CD4-positive, alpha-beta T cell treated with Interferon alpha-2 for 1 hour (primary cell): ENCODE results near the gene MAPKBP1.

Experiments used
- DNase-seq, 2 donors: peaks; one replicate each; pipeline ENCODE4 v3.0.0-alpha.2; 2020 to 2022

MAPKBP1 gene

DNA sequence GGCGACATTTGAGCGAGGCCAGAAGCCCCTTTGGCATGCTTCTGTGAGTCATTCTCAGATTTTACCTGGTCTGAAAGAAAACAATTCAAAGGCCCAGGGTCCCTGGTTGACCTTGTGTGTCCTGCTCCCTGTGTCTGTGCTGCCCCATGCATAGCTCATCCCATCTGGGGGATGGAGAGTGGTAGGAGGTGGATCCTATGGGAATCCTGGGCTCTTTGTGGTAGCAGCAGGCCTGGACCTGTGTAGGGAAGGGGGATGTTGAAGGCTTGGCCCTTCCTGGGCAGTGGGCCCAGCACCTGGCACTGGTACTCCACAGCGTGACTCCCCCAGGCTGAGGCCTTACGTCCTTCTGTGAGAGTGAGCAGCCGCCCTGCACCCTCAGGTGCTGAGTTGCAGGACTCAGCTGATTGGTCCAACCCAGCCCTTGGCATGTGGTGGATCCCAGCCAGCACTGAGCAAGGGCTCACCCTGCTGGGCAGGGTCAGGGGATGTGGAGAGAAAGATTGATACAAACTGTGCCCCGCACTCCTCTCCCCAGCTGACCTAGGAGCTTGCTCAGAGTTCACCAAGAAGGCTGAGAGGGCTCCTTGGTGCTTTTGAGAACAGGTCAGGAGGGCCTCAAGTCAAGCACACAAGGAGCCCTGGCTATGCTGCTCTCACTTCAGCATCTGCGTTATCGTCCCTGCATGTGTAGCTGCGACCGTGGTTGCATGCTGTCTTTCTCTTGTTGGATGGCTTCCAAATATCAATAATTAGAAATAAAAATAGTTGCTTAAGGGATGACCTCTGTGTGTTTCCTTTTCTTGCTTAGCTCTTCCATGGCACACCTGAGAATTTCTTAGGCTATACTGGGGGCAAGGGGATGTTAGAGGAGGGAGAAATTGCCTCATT lies 32.3 kb downstream of the MAPKBP1 start:
- DNase-seq: no peak

DNA sequence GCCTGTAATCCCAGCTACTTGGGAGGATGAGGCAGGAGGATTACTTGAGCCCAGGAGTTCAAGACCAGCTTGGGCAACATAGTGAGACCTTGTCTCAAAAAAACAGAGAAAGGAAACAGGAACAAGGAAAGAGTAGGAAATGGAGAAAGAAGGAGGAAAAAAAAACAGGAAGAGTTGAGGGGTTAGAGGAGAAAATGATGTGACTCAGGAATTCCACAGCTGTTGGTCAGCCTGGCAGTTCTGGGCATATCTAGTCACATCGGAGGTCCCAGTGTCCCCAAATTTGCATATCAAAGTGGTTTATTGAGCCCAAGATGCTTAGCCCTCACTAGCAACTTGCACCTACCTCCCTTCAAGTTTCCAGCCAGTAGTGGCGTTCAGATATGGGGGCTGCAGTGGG lies 34.8 kb downstream of the MAPKBP1 start:
- no peak for DNase-seq

DNA sequence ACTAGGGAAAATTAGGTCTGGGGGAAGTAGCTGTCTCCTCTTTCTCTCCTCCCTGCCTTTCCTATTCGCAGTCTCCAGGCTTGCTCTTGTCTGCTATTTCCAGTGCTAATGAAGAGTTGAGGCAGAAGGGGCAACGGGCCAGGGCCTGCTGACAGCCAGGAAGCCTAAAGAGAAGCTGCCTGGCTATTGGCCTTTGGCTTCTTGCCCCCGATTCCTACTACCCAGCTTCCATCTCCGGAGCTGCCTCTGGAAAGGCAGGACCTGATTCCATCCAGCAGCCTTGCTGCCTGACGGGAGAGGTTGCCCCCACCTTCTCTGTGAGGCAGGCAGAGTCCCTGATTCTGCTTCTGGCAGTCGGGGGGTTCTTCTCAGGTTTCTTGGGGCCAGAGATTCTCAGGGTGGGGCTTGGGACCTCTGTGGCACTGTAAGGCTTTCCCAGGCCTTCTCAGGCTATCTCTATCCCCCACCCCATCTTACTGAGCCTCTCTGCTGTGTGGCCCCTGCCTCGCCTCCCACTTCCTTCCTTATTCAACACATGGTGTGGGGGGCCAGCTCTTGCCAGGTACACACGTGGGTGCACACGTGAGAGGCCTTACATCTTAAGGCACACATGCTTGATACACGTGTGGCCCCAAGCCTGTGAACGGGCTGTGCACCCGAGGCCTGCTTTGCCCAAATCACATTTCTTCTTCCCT lies 35.4 kb downstream of the MAPKBP1 start:
- no peak for DNase-seq

DNA sequence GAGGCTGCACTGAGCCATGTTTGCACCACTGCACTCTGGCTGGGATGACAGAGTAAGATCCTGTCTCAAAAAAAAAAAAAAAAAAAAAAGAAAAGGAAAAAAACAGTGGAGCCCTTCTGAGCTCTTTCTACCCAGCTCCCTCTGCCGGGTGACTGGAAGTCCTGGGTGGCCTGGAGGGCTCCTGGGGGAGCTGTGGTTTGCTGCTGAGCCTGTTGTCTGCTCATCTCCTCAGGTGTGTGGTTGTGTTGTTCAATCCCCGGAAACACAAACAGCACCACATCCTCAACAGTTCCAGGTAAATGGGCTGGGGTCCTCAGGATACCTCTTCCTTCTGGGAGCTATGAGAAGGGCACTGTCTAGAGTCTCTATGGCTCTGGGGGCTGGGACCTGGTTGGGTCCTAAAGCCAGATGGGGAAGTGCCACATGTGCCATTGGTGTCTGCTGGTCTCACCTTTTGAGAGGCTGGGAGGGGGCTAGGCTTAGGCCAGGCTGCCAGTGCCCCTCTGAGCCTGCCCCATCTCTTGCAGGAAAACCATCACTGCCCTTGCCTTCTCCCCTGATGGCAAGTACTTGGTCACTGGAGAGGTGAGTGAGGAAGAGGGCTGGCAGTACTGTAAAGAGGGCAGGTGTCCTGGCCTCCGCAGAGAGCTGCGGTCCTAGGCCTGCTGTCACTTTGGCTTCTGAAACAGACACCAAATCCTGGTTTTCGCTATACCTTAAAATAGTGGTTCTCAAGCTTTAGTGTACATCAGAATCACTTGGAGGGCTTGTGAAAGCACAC lies 36.6 kb downstream of the MAPKBP1 start:
- no peak for DNase-seq

DNA sequence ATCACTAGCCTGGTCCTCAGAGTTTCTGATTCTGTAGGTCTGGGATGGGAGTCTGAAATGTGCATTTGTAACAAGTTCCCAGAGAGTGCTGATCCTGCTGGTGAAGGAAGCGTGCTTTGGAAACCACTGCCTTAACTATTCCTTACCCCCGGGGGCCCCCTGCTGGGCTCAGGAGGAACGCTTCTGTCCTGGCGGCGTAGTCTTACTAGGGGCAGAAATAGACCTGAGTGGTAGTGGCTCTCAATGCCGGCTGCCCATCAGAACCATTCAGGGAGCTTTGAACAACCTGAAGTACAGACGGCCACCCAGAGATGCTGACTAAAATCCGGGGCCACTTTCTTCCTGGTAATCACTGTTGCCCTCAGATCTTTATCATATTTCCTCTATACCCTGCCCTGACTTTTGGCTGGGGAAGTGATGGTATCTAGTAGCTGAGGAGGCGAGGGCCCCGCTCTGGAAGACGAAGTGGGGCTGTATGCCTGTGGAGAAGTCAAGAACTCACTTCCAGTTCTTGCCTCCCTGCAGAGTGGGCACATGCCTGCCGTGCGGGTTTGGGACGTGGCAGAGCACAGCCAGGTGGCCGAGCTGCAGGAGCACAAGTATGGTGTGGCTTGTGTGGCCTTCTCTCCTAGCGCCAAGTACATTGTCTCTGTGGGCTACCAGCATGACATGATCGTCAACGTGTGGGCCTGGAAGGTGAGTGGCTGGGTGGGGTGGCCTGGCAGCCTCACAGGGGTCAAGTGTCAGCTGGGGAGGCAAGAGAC lies 37.3 kb downstream of the MAPKBP1 start:
- DNase-seq: peak; percentile 74 to 80

DNA sequence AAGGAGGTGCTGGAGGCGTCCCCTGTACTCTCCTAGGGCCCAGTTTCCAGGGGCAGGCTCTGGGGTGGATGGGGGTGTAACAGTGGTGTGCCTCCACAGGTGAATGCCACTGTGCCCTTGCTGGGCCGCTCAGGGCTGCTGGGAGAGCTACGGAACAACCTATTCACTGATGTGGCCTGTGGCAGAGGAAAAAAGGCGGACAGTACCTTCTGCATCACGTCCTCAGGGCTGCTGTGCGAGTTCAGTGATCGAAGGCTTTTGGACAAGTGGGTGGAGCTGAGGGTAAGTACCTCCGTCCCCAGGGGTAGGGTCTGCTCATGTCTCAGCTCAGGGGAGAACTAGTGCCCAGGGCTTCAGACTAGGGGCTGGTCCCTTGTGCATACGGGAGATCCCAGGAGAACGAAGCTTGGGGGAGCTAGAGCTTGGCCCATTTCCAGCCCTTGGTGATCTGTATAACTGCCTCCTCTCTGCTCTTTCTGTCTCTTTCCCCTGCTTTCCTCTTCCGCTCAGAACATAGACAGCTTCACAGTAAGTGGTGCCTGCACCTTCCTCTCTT lies 38.6 kb downstream of the MAPKBP1 start:
- no peak for DNase-seq

DNA sequence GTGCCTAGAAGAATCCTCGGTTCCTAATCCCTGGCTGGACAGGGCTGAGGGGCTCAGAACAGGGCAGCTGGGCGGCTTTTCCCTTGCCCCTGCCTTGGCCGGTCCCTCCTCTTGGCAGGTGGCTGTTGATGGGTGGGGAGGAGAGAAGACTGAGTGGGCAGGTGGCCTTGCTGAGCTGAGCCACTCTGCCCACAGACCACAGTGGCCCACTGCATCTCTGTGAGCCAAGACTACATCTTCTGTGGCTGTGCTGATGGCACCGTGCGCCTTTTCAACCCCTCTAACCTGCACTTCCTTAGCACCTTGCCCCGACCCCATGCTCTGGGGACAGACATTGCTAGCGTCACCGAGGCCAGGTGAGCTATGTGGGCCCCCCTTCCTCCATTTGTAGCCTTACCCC lies 39.1 kb downstream of the MAPKBP1 start:
- no peak for DNase-seq

DNA sequence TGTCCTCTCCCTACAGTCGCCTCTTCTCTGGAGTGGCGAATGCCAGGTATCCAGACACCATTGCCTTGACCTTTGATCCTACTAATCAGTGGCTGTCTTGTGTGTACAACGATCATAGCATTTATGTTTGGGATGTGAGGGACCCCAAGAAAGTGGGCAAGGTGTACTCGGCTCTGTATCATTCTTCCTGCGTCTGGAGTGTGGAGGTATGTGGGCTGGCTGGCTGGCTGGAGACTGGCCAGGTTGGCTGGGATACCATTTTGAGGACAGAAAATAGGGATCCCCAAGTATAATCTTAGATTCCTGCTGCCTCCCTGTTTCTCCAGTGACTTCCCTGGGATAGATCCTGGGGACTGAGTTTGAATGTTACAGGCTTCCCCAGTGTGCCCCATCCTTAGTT lies 40.2 kb downstream of the MAPKBP1 start:
- DNase-seq: no peak

DNA sequence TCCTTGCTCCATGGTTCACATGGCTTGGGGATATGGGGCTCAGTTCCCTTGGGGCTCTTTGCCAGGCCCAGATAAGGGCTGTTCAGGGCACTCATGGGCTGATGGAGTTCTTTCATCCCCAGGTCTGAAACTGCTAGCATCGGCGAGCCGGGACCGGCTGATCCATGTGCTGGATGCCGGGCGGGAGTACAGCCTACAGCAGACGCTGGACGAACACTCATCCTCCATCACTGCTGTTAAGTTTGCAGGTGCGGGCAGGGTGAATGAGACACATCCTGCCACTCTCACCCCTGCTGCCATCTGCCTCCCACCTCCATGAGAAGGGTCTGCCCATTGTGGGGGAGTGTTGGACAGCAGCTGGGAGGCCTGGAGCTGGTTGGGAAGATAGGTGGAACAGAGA lies 42.5 kb downstream of the MAPKBP1 start:
- DNase-seq: no peak

DNA sequence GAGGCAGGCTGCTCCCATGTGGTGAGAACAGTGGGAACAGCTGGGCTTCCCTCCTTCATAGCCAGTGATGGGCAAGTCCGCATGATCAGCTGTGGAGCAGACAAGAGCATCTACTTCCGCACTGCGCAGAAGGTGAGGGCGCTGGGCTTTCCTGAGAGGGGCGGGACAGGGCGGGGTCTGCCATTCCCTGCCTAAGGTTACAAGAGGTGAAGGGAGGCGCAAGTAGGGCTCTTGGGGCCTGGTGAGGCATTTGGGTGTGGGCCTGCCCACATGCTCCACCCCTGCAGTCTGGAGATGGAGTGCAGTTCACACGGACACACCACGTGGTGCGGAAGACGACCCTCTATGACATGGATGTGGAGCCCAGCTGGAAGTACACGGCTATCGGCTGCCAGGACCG lies 43.0 kb downstream of the MAPKBP1 start:
- DNase-seq: no peak

DNA sequence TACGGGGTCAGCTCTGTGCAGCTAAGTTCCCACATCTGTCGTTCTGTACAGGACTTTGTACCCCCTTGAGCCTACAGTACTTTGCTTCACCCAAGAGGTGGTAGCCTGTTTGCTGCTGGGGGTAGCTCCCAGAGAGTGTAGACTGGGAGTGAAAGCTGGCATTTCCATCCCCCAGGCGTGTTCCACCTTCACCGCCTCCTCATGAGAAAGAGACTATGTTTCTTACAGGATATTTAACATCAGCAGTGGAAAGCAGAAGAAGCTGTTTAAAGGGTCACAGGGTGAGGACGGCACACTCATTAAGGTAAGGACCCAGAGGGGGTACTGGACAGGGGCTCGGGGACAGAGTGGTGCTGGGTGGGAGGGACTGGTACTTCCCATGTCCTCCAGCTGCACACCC lies 43.5 kb downstream of the MAPKBP1 start:
- DNase-seq: no peak

DNA sequence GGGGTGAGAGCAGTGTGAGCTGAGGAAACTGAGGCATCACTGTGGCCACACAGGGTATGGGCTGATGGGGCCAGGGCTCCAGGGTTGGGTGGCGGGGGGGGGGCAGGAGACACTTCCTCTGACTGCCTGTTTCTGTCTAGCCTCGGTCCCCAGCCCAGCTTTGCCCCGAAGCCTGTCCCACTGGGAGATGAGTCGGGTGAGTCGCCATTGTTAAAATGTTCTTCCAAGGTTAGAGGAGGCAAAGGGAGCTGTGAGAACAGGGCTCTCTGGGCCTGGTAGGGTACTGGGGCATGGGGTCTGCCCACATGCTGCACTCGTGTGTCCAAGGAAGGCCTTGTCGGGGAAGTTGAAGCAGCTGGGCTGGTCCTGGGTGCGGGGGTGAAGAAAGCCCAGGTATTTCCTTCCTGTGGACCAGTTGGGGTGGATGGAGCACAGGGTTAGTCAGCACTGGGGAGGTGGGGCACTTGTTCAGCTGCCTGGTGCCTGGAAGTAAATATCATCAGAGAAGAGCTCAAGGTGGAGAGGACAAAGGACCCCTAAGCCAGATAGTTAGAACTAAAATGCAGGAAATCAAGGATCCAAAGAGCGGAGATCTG lies 45.3 kb downstream of the MAPKBP1 start:
- DNase-seq: no peak

DNA sequence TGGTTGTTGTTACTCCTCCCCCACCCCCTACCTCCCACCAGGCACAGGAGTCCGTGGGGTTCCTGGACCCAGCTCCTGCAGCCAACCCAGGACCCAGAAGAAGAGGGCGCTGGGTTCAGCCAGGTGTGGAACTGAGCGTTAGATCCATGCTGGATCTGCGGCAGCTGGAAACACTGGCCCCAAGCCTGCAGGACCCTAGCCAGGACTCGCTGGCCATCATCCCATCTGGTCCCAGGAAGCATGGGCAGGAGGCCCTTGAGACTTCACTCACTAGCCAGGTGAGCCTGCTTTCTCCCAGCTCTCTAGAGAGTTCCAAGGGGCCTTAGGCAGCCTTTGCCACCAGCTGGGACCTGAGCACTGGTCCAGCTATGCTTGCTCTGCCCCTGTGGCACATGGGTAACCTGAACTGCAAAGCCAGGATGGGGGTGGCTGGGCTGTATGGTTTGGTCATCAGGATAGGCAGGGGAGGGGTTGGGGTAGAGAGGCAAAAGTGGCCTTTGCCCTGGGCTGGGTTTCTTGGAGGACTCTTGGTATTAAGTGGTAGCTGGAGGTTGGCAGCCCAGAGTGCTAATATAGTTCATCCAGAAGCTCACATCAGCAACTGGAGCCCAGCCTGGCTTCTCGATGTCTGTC lies 46.6 kb downstream of the MAPKBP1 start:
- DNase-seq: no peak

DNA sequence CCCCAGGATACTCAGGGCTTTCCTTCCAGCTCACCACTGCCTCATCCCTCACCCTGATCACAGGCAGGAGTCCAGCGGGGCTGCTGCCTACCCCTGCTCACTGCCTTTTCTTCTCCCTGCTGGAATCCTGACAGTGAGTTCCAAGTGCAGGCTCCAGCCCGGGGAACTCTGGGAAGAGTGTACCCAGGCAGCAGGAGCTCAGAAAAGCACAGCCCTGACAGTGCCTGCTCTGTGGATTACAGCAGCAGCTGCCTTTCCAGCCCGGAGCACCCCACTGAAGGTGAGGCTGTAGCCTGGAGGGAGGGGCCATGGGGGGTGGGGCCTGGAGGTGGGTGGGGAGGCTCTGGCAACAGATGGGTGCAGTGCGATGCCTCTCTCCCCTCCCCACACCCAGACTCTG lies 47.5 kb downstream of the MAPKBP1 start:
- no peak for DNase-seq

DNA sequence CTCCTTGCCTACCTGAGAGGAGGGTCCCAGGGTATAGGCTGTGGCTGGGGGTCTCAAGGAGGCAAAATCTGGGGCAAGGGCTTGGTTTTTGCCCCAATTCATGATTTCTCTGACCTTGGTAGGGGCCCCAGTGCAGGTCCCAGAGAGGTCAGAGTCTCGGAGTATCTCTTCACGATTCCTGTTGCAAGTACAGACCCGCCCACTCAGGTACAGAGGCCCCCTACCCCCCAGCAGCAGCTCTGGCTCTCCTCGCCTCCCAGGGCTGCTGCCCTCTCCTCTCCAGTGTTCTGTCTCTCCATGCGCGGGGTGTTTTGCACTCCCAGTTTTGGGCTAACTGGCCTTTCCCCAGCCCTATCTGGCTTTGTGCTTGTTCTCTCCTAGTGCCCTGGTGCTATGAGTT lies 48.2 kb downstream of the MAPKBP1 start:
- DNase-seq: no peak

DNA sequence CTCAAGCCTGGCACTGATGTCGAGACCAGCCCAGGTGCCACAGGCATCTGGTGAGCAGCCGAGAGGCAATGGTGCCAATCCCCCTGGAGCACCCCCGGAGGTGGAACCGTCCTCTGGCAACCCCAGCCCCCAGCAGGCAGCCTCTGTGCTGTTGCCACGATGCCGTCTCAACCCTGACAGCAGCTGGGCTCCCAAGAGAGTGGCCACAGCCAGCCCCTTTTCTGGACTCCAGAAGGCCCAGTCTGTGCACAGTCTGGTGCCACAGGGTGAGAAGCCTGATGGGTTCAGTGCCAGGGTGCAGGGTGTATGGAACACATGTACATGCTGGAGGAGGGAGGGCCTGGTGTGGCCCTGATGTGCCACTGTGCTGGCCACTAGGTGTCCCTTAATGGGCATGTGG lies 48.7 kb downstream of the MAPKBP1 start:
- DNase-seq: no peak

DNA sequence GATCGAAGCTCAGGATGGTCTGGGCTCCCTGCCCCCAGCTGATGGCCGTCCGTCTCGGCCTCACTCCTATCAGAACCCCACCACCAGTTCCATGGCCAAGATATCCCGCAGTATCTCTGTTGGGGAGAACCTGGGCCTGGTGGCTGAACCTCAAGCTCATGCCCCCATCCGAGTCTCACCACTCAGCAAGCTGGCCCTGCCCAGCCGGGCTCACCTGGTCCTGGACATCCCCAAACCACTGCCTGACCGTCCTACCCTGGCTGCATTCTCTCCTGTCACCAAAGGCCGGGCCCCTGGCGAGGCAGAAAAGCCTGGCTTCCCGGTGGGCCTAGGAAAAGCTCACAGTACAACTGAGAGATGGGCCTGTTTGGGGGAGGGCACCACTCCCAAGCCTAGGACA lies 49.2 kb downstream of the MAPKBP1 start:
- DNase-seq: no peak

DNA sequence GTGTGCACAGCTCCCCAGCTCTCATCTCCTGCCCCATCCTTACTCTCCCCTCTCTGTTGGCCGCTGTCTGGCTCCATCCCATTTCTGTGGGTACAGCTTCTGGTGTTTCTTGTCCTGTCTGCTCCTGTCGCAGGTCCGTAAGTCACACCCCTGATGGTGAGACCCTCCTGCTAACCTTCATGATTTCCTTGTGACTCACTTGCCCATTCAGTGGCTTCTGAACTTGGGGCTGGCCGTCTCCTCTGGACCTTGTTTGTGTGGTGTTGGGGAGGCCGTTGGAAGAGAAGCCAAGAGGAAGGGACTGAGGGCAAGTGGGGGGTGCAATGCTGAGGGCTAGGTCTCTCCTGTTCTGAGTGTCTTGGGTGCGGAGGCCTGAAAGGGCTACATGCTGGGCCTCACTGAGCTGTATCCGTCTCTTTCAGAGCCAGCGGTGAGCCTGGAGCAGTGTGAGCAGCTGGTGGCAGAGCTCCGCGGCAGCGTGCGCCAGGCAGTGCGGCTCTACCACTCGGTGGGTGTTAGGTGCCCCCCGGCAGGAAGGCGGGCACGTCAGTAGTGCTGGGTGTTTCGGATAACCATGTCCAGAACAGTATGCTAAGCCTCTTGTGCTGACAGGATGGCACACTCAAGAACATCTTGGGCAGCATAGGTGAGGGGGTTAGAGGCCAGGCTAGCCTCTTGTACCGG lies 49.9 kb downstream of the MAPKBP1 start:
- no peak for DNase-seq

DNA sequence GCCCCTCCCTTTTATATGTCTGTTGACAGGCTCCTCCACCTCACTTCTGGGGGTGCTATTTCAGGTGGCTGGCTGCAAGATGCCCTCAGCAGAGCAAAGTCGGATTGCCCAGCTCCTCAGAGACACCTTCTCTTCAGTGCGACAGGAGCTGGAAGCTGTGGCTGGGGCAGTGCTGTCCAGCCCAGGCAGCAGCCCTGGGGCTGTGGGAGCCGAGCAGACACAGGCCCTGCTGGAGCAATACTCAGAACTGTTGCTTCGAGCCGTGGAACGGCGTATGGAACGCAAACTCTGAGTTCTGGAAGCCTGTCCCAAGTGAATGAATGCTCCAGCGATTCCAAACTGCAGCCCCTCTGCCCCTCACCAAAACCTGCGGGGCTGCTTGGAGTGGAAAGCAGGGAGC lies 50.9 kb downstream of the MAPKBP1 start:
- DNase-seq: no peak

DNA sequence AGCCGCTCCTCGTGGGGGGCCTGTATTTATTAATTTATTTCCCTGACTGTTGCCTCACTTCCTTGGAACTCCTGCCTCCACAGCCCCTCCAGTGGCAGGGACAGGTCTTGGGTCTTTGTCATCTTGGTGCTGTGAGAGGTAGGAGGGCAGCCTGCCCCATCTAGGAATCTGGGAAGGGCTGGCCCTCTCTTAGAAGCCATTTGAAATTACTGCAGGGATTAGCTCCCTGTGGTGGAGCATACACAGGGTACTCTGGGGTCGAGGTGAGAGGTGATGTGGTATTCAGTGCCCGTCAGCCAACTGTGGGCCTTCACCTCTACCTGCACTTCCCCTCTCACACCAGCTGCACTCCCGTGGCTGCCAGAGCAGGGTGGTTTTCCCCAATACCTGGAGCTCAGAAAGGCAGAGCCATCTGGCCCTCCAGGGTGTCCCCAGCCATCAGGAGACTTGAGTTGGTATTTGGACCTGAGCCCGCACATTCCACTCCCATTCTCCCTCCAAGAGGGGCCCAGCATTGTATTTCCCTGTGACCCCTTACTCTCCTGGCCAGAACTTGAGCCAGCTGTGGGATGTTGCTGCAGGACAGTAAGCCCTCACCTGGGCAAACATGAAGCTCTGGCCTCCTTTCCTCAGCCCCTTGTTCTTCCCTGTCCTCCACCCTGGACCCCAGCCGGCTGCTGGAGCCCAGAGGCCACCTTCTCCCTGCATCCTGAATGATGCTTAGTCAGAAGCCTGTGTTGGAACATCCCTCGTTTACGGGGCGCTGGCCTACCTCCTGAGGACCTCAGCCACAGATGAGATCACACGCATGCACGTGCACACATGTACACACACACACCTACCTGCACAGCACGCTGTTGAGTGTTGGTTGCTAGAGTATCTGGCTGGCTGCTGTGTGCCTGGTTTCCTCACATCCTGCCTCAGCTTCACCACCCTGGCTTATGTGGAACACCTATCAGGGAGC lies 51.6 kb downstream of the MAPKBP1 start:
- no peak for DNase-seq
